ENCODE data around the gene BTNL3.

- no peak for TF ChIP-seq CTCF (IDR thresholded peaks at IDR 0.05; ENCODE audit: low read depth, low read length, missing input control)
- no peak for TF ChIP-seq REST (IDR thresholded peaks at IDR 0.05)
- TF ChIP-seq ATF3 (IDR thresholded peaks at IDR 0.05), result no peak
- no peak for TF ChIP-seq EGR1 (IDR thresholded peaks at IDR 0.05; ENCODE audit: low read depth in 2 of 2)
- TF ChIP-seq JUND (IDR thresholded peaks at IDR 0.05), result no peak
- TF ChIP-seq SP1 (IDR thresholded peaks at IDR 0.05), result no peak
- no peak for TF ChIP-seq YY1 (IDR thresholded peaks at IDR 0.05)
These were observed 48.2 kb downstream of the BTNL3 start for GRCh38 chr5:181036816-181037364.
